ENCODE measurements around the gene ADAMTS2. TPM values are rescaled to one million over a fixed set of nuclear protein-coding genes. Genes with fewer than 3 reads are reported as not detected.

ADAMTS2 gene
- total RNA-seq, 1 experiment from 2014 or later = 3.9 TPM

DNA sequence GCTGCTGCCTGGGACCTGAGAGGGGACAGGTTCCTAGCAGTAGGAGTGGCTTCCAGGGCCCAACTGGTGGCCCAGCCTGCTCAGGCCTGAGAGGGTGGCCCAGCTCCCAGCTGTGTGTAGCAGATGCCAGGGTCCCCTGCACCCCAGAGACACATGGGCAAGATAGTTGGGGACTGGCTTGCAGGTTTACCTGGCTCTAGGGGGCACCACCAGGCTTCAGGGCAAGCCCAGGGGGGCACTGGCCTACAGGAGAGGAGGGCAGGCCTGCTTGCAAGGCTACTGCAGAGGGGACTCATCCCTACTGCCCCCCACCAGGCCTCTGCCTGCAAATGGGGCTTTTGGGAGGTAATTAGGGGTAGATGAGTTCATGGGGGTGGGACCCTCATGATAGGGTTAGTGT, 161.8 kb downstream of the ADAMTS2 start:
- Histone ChIP-seq H3K4me1 (ENCODE audit: control insufficient read depth in 1 of 2, insufficient read depth in 2 of 2, low read length in 2 of 2) (no peaks in the 10 kb centered on the region), H3K36me3 (ENCODE audit: control insufficient read depth in 1 of 2, insufficient read depth in 2 of 2, low read length in 2 of 2) (no peaks in the 10 kb centered on the region), H3K4me3 (replicated peaks in 1 of 2; ENCODE audit: low read depth in 1 of 2, low read length in 2 of 2) (no peak overlapping the region), H3K27me3 (ENCODE audit: insufficient read depth, low read length) (no peaks in the 10 kb centered on the region), H3K9ac (ENCODE audit: low read length) (no peak overlapping the region), H3K79me2 (ENCODE audit: insufficient read depth, low read length) (no peaks in the 10 kb centered on the region), H4K20me1 (ENCODE audit: insufficient read depth) (no peaks in the 10 kb centered on the region), H3K9me3 (ENCODE audit: control insufficient read depth in 1 of 2, insufficient read depth in 1 of 2, low read depth in 1 of 2, low read length in 2 of 2) (no peaks in the 10 kb centered on the region), H3K9me2 (ENCODE audit: insufficient read depth) (no peaks in the 10 kb centered on the region), H3K27ac (ENCODE audit: low read depth, low read length) (no peak overlapping the region), H3K4me2 (ENCODE audit: low read length) (no peak overlapping the region), H2AFZ (ENCODE audit: low read depth, low read length, poor library complexity, severe bottlenecking) (no peak overlapping the region)
- no peak for DNase-seq (ENCODE audit: low read depth, low spot score)
- TF ChIP-seq SIN3A (IDR thresholded peaks at IDR 0.05; ENCODE audit: low read depth) (no peak), TCF7L2 (IDR thresholded peaks at IDR 0.05; ENCODE audit: borderline replicate concordance, extremely low read depth, insufficient read depth, insufficient read length) (no peak), SRF (IDR thresholded peaks at IDR 0.05; ENCODE audit: low read depth) (no peak), CBX3 (IDR thresholded peaks at IDR 0.05; ENCODE audit: low read depth) (no peak), ZBTB33 (IDR thresholded peaks at IDR 0.05; ENCODE audit: extremely low read depth, insufficient replicate concordance, low read length) (no peak), POLR2A (IDR thresholded peaks at IDR 0.05; ENCODE audit: borderline replicate concordance, extremely low read depth, insufficient read depth, insufficient read length) (no peak), CTCF (IDR thresholded peaks at IDR 0.05 in 2 of 3, conservative IDR thresholded peaks at IDR 0.05 in 1 of 3; ENCODE audit: borderline replicate concordance in 1 of 3, insufficient read depth in 1 of 3, low read depth in 2 of 3, low read length in 2 of 3) (no peak), ELF1 (IDR thresholded peaks at IDR 0.05; ENCODE audit: borderline replicate concordance, low read depth) (no peak), FOSL1 (IDR thresholded peaks at IDR 0.05; ENCODE audit: low read depth) (no peak), EGR1 (IDR thresholded peaks at IDR 0.05; ENCODE audit: low read depth) (no peak), ATF3 (IDR thresholded peaks at IDR 0.05) (no peak)
- POLR2A ChIA-PET = no interaction called here
- intact Hi-C loops (cut with micrococcal nuclease) = no loop called here
- BruUV-seq (replicated peaks) = no TSS peak
- RAD21 ChIA-PET (ENCODE audit: low non-redundant PET in 1 of 2, low total read pairs in 2 of 2, uncharacterized antibody in 2 of 2, unreplicated experiment in 2 of 2) = no interaction called here
- ATAC-seq = no peak
- CTCF ChIA-PET = no interaction called here

All from HCT116 (cell line).